Fibroblast of skin of left biceps (primary cell): ENCODE data around the gene GFM1.
"Not testable (repeated sequence)": the region's sequence is repeated elsewhere in the genome, so short reads cannot be mapped to it uniquely, and the experiment has no call there.

Experiments used
- DNase-seq, 2 experiments: peaks; one replicate each; pipeline ENCODE4 v3.0.0-alpha.2; 2013; ENCODE audit warnings: low read depth in 2 of 2

Gene GFM1

GRCh38 chr3:158678687-158679086, 34.4 kb downstream of the GFM1 start:
- DNase-seq = no peak

GRCh38 chr3:158679547-158680000, 35.2 kb downstream of the GFM1 start:
- no peak for DNase-seq

GRCh38 chr3:158680861-158681260, 36.5 kb downstream of the GFM1 start:
- DNase-seq = no peak

GRCh38 chr3:158683230-158683962, 39.1 kb downstream of the GFM1 start:
- peak; percentile 37 to 40 for DNase-seq

GRCh38 chr3:158685159-158685558, 40.8 kb downstream of the GFM1 start:
- no peak for DNase-seq

GRCh38 chr3:158693866-158694456, 49.6 kb downstream of the GFM1 start:
- DNase-seq = not testable (repeated sequence)

- DNase-seq = no peak
Measured at GRCh38 chr3:158696618-158697017, 52.3 kb downstream of the GFM1 start.

- no peak for DNase-seq
Measured at GRCh38 chr3:158700559-158700958, 56.2 kb downstream of the GFM1 start.

- DNase-seq = no peak
Measured at GRCh38 chr3:158701420-158702065, 57.2 kb downstream of the GFM1 start.

GRCh38 chr3:158702815-158703481, 58.6 kb downstream of the GFM1 start:
- DNase-seq = no peak

GRCh38 chr3:158703566-158703965, 59.2 kb downstream of the GFM1 start:
- DNase-seq = no peak

- DNase-seq = peak; percentile 96 to 97
Measured at GRCh38 chr3:158709666-158710083, 65.3 kb downstream of the GFM1 start.

- DNase-seq = no peak
Measured at GRCh38 chr3:158710601-158711000, 66.3 kb downstream of the GFM1 start.

- peak; percentile 86 to 89 for DNase-seq
Measured at GRCh38 chr3:158711886-158712285, 67.6 kb downstream of the GFM1 start.

GRCh38 chr3:158712443-158712842, 68.1 kb downstream of the GFM1 start:
- no peak for DNase-seq

- DNase-seq = no peak
Measured at GRCh38 chr3:158713094-158713499, 68.8 kb downstream of the GFM1 start.

GRCh38 chr3:158717576-158717975, 73.2 kb downstream of the GFM1 start:
- no peak for DNase-seq

- DNase-seq = peak in 1 of 2 experiments; percentile 65
Measured at GRCh38 chr3:158718490-158719170, 74.3 kb downstream of the GFM1 start.

GRCh38 chr3:158722108-158722507, 77.8 kb downstream of the GFM1 start:
- no peak for DNase-seq

- no peak for DNase-seq
Measured at GRCh38 chr3:158723991-158724390, 79.7 kb downstream of the GFM1 start.

GRCh38 chr3:158725348-158726011, 81.2 kb downstream of the GFM1 start:
- DNase-seq = peak; percentile 85 to 88
